H1 (cell line): ENCODE results near the gene AGPAT2. TPM values are rescaled to one million over a fixed set of nuclear protein-coding genes. Genes with fewer than 3 reads are reported as not detected.

Experiments used
- SIN3A ChIP-seq, 2 experiments: IDR thresholded peaks in 1 of 2; conservative IDR thresholded peaks in 1 of 2; 2 replicates each; pipeline ENCODE4 v1.6.1; 2011 to 2012; ENCODE audit warnings: low read length in 2 of 2, improper control_type of control experiment in 1 of 2, low read depth in 1 of 2, mild to moderate bottlenecking in 1 of 2
- SIRT6 ChIP-seq: IDR thresholded peaks from one replicate; pipeline ENCODE4 v1.7.1; 2012; ENCODE audit warnings: low read length, inconsistent platforms
- SP2 ChIP-seq: IDR thresholded peaks from 2 replicates; pipeline ENCODE4 v1.6.1; 2012; ENCODE audit warnings: mild to moderate bottlenecking, low read length, inconsistent platforms
- SRF ChIP-seq: IDR thresholded peaks from 2 replicates; pipeline ENCODE4 v1.6.1; 2011; ENCODE audit warnings: mild to moderate bottlenecking, low read depth, low read length, moderate library complexity
- TCF12 ChIP-seq: IDR thresholded peaks from 2 replicates; pipeline ENCODE4 v1.6.1; 2011; ENCODE audit warnings: low read depth, mild to moderate bottlenecking, low read length
- ZNF274 ChIP-seq: IDR thresholded peaks from 2 replicates; pipeline ENCODE4 v1.7.0; 2012; ENCODE audit warnings: low read length, borderline replicate concordance; ENCODE audit errors: extremely low read depth
- polyA plus RNA-seq, 7 experiments: library from polyadenylated mRNA; depleted of rRNA in 3 of 7; stranded (reverse) in 5 of 7; unstranded in 2 of 7; fragments of >200 nt in 5 of 7; fragments of 200-250 nt in 2 of 7; gene quantifications; 1 replicate in 5 of 7; 2 replicates in 1 of 7; 4 replicates in 1 of 7; pipeline versions ENCODE4 v1.2.1 to v1.2.3, GENCODE V29; 2011 to 2013; ENCODE audit warnings: missing spikeins in 2 of 7, mixed read lengths in 2 of 7
- total RNA-seq: library from RNA; stranded (reverse); fragmentation: NEBNext Ultra II Directional; extraction: Animal tissue kit (Norgen Biotek cat#: 25700); gene quantifications from 2 replicates; pipeline ENCODE4 v1.2.1, GENCODE V29; 2021

The AGPAT2 gene
- total and polyA plus RNA-seq, 2 of the 8 experiments (the other 6 are each of a cell fraction or from before 2014, with no cell fraction given), result 31.6 to 37.6 TPM

GRCh38 chr9:136697146-136697820 is 10.0 kb upstream of the AGPAT2 start (continued):
- TF ChIP-seq ZNF274 (no peak), SRF (no peak), SIN3A (conservative IDR thresholded peaks at IDR 0.05 in 1 of 2, IDR thresholded peaks at IDR 0.05 in 1 of 2; ENCODE audit: low read depth in 1 of 2, low read length in 2 of 2) (no peak), SIRT6 (no peak), SP2 (no peak), TCF12 (no peak)
